Vagina (tissue), 2 donors: ENCODE measurements around the gene CROT. TPM values are rescaled to one million over a fixed set of nuclear protein-coding genes. Genes with fewer than 3 reads are reported as not detected.
A peak's percentile ranks its signal among the peaks of the same experiment; 100 is the strongest.

Source experiments
- DNase-seq, 2 donors: peaks; one replicate each; pipeline ENCODE4 v3.0.0-alpha.2; 2017; ENCODE audit errors: extremely low spot score in 2 of 2
- H3K27ac ChIP-seq: fragments of 200-600 bp; sonication (generic); one replicate; pipeline ENCODE4 v1.5.1; 2019
- H3K27me3 ChIP-seq: fragments of 200-600 bp; sonication (generic); one replicate; pipeline ENCODE4 v1.5.1; 2019
- H3K36me3 ChIP-seq, 2 donors: fragments of 200-600 bp; sonication (generic); one replicate each; pipeline ENCODE4 v1.5.1; 2017 to 2019
- H3K4me1 ChIP-seq: fragments of 200-600 bp; sonication (generic); one replicate; pipeline ENCODE4 v1.5.1; 2019
- H3K4me3 ChIP-seq, 2 donors: fragments of 200-600 bp; sonication (generic); 1 replicate in 1 of 2; 2 replicates in 1 of 2; pipeline ENCODE4 v1.5.1; 2016 to 2019
- H3K9me3 ChIP-seq: fragments of 200-600 bp; sonication (generic); one replicate; pipeline ENCODE4 v1.5.1; 2019
- POLR2A ChIP-seq, 2 donors: fragments of 450-650 bp; IDR thresholded peaks; one replicate each; pipeline ENCODE4 v1.6.1; 2017; ENCODE audit warnings: antibody characterized with exemption in 2 of 2, mild to moderate bottlenecking in 2 of 2, moderate library complexity in 2 of 2
- POLR2AphosphoS5 ChIP-seq, 2 donors: sonication (generic); formaldehyde crosslinking; IDR thresholded peaks; one replicate each; pipeline ENCODE4 v1.9.0; 2017; ENCODE audit warnings: antibody characterized with exemption in 2 of 2, mild to moderate bottlenecking in 2 of 2, low read depth in 1 of 2; ENCODE audit not compliant: insufficient read depth in 1 of 2
- intact Hi-C: fragments of 100-400 bp; cut with DNase I; formaldehyde crosslinking; loops from one replicate; pipeline ENCODE4 v1.15.1; 2023
- total RNA-seq: library from RNA; depleted of rRNA; stranded (reverse); fragments of >200 nt; gene quantifications from one replicate; pipeline ENCODE4 v1.2.3, GENCODE V29; 2016
- TF ChIP-seq, protein P1 (sequence below), 3 experiments: fragments of 450-650 bp in 2 of 3; fragments of 200-600 bp in 1 of 3; sonication (generic) in 1 of 3; IDR thresholded peaks; one replicate each; pipeline ENCODE4 v1.5.1; 2017 to 2019; ENCODE audit warnings: antibody characterized with exemption in 3 of 3, mild to moderate bottlenecking in 2 of 3, moderate library complexity in 2 of 3

The CROT gene, protein sequence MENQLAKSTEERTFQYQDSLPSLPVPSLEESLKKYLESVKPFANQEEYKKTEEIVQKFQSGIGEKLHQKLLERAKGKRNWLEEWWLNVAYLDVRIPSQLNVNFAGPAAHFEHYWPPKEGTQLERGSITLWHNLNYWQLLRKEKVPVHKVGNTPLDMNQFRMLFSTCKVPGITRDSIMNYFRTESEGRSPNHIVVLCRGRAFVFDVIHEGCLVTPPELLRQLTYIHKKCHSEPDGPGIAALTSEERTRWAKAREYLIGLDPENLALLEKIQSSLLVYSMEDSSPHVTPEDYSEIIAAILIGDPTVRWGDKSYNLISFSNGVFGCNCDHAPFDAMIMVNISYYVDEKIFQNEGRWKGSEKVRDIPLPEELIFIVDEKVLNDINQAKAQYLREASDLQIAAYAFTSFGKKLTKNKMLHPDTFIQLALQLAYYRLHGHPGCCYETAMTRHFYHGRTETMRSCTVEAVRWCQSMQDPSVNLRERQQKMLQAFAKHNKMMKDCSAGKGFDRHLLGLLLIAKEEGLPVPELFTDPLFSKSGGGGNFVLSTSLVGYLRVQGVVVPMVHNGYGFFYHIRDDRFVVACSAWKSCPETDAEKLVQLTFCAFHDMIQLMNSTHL
- total RNA-seq = 38.1 TPM

DNA sequence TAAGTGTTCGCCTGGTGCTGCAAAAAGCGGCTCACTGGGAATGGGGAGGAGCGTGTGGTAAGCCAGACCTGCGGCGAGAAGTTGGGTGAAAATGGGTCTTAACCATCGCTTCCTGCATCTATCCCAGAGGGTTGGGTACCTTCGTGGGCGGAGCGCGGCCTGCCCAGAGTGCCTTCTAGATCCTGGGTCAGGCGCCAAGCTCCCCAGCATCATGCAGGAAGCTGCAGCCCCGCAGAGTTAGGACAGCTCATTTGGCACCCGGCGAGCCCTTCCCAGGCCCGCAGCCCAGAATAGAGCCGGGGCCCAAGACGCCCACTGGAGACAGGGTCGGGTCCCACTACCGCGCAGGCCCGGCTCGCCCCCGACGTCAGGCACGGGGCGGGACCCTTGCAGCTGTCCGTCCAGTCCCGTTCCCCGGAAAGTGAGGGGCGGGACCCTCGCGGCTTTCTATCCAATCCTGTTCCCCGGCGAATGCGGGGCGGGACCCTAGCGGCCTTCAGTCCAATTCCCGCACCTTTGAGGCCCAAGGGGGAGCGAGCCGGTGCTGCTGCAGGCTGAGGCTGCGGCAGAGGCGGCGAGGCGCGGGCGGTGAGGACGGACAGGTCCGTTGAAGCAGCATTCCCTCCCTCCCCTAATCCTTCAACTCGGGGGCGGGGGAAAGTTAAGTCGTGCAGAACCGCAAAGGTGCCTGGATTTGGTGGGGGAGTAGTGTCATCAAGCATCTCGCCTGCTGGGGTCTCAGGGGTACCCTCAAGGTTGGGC lies at the start of gene CROT:
Gene CROT (plus strand): TSS at position 499 of the 762 bp plus-strand sequence. CDS start 3,405 bp downstream, outside the sequence.
- Histone ChIP-seq H3K36me3 (peaks cover 0 to 24% of the 10 kb centered on the region in 2 donors), H3K4me3 (peak within 1 kb of the TSS; percentile 80 to 88), H3K9me3 (no peaks in the 10 kb centered on the region), H3K27me3 (no peaks in the 10 kb centered on the region), H3K27ac (peak within 1 kb of the TSS; percentile 82), H3K4me1 (peaks cover 42% of the 10 kb centered on the region)
- peak; percentile 78 to 92 for TF ChIP-seq POLR2AphosphoS5 (IDR thresholded peaks at IDR 0.05; ENCODE audit: insufficient read depth in 1 of 2, low read depth in 1 of 2)
- TF ChIP-seq, protein P1, sequence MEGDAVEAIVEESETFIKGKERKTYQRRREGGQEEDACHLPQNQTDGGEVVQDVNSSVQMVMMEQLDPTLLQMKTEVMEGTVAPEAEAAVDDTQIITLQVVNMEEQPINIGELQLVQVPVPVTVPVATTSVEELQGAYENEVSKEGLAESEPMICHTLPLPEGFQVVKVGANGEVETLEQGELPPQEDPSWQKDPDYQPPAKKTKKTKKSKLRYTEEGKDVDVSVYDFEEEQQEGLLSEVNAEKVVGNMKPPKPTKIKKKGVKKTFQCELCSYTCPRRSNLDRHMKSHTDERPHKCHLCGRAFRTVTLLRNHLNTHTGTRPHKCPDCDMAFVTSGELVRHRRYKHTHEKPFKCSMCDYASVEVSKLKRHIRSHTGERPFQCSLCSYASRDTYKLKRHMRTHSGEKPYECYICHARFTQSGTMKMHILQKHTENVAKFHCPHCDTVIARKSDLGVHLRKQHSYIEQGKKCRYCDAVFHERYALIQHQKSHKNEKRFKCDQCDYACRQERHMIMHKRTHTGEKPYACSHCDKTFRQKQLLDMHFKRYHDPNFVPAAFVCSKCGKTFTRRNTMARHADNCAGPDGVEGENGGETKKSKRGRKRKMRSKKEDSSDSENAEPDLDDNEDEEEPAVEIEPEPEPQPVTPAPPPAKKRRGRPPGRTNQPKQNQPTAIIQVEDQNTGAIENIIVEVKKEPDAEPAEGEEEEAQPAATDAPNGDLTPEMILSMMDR (IDR thresholded peaks at IDR 0.05) = no peak
- peak in 1 of 2 donors; percentile 42 for TF ChIP-seq POLR2A (IDR thresholded peaks at IDR 0.05)
- intact Hi-C loops = no loop called here
- DNase-seq = peak; percentile 94 to 97

DNA sequence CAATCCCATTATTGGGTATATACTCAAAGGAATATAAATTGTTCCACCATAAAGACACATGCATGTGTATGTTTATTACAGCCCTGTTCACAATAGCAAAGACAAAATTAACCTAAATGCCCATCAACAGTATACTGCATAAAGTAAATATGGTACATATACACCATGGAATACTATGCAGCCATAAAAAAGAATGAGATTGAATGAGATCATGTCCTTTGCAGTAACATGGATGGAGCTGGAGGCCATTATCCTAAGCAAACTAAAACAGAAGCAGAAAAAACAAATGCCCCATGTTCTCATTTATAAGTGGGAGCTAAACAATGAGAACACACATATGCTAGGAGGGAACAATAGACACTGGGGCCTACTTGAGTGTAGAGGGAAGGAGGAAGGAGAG lies 44.7 kb upstream of the CROT start:
- H3K9me3 ChIP-seq = no peaks in the 10 kb centered on the region
- no peaks in the 10 kb centered on the region for H3K27me3 ChIP-seq
- H3K4me1 ChIP-seq = no peaks in the 10 kb centered on the region
- H3K36me3 ChIP-seq = no peaks in the 10 kb centered on the region
- H3K27ac ChIP-seq = no peak overlapping the region
- H3K4me3 ChIP-seq = no peak overlapping the region
- TF ChIP-seq POLR2A (IDR thresholded peaks at IDR 0.05) (no peak), POLR2AphosphoS5 (IDR thresholded peaks at IDR 0.05; ENCODE audit: insufficient read depth in 1 of 2, low read depth in 1 of 2) (no peak)
- TF ChIP-seq, protein P1 (IDR thresholded peaks at IDR 0.05) = no peak
- DNase-seq = no peak
- intact Hi-C loops = no loop called here

DNA sequence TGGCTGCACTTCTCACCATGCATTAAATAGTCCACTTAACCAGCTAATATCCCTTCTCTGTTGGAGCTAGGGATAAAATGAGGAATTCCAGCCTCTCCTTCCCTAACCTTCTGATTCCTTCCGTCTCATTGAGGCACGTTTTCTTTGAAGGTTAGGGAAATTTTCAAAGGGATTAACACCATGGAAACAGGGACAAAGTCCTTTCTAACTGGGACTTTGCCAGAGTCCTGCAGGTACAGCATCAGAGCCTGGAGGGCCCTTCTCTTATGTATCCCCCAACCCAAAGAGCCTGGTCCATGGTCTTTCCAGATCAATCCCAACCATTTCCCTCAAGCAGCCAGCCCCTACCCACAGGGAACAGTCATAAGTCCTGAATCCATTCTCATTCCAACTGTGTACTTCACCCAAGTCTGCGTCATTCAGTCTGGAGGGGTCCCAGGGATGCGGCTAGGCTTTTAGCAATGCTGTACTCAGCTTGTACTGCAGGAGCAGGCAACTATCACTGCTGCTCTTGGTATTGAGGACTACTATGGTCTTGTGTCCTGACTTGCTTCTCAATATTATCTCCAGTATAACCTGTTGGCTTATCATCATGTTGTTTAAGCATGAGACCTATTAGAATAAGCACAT lies 34.6 kb upstream of the CROT start:
- DNase-seq = no peak
- Histone ChIP-seq H3K27me3 (no peaks in the 10 kb centered on the region), H3K36me3 (no peaks in the 10 kb centered on the region), H3K27ac (no peak overlapping the region), H3K4me1 (no peaks in the 10 kb centered on the region), H3K4me3 (no peak overlapping the region), H3K9me3 (no peaks in the 10 kb centered on the region)
- intact Hi-C loops = loop anchor here (5.0 kb wide), 1 partner anchor 106 kb away; no protein-coding TSS in a partner anchor
- TF ChIP-seq, protein P1 (IDR thresholded peaks at IDR 0.05) = no peak
- TF ChIP-seq POLR2AphosphoS5 (IDR thresholded peaks at IDR 0.05; ENCODE audit: insufficient read depth in 1 of 2, low read depth in 1 of 2) = no peak

DNA sequence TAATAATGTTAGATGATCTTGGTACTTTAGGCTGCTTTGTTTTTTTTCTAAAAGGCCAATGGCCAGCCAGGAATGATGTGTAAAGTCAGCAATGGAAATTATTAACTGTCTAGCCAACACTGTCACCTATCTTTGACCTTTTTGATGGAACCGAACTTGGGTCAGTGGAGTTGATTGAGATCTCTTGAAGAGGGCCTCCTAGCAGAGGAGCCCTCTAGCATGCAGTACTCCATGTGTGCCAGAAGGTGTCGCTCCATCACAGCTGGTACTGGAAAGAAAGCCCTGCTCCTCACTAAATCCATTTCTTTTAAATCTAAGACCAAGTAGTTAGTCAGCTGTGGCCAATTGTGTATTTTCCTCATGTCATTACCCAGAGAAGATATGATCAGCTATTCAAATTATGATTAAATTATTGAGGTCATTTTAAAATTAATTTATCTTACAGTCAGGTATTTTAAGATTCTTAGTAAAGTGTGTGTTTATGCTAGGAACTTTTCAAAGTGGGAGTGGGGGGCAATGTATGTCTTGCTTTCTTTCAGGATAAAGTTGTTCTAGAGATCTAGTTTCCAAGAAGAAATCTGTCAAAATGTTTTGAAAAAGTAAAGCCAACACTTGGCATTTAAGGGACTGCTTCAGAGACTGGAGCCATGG lies 33.1 kb upstream of the CROT start:
- H3K4me1 ChIP-seq = peaks cover 14% of the 10 kb centered on the region
- H3K4me3 ChIP-seq = no peak overlapping the region
- TF ChIP-seq POLR2A (IDR thresholded peaks at IDR 0.05) = no peak
- TF ChIP-seq, protein P1 (IDR thresholded peaks at IDR 0.05) = peak; percentile 92 to 97 (median 96)
- TF ChIP-seq POLR2AphosphoS5 (IDR thresholded peaks at IDR 0.05; ENCODE audit: insufficient read depth in 1 of 2, low read depth in 1 of 2) = peak in 1 of 2 donors; percentile 27
- no peaks in the 10 kb centered on the region for H3K36me3 ChIP-seq
- no peaks in the 10 kb centered on the region for H3K27me3 ChIP-seq
- H3K27ac ChIP-seq = no peak overlapping the region
- DNase-seq = no peak
- H3K9me3 ChIP-seq = no peaks in the 10 kb centered on the region
- intact Hi-C loops = loop anchor here (5.0 kb wide), 1 partner anchor 105 kb away; no protein-coding TSS in a partner anchor
